GM12874 (cell line): ENCODE results near the gene FBXO7.

Source experiments
- TF ChIP-seq, protein P1 (sequence below): IDR thresholded peaks from 2 replicates; pipeline ENCODE4 v1.5.1; 2011; ENCODE audit warnings: low read depth, mild to moderate bottlenecking, control low read depth, low read length, moderate library complexity; ENCODE audit not compliant: insufficient read depth

The FBXO7 gene

DNA sequence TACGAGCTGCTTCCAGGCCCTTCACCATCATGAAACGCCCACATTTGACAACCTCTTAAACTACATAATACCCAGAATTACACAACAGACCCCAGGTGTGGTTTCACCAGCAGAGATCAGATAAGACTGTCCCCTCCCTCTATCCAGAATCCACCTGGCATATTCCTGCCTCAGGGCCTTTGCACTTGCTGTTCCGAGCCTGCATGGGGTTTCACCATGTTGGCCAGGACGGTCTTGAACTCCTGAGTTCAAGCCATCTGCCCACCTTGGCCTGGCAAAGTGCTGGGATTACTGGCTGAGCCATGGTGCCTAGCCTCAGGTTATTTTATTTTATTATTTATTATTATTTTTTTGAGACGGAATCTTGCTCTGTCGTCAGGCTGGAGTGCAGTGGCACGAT, 73.4 kb downstream of the FBXO7 start:
- TF ChIP-seq, protein P1, sequence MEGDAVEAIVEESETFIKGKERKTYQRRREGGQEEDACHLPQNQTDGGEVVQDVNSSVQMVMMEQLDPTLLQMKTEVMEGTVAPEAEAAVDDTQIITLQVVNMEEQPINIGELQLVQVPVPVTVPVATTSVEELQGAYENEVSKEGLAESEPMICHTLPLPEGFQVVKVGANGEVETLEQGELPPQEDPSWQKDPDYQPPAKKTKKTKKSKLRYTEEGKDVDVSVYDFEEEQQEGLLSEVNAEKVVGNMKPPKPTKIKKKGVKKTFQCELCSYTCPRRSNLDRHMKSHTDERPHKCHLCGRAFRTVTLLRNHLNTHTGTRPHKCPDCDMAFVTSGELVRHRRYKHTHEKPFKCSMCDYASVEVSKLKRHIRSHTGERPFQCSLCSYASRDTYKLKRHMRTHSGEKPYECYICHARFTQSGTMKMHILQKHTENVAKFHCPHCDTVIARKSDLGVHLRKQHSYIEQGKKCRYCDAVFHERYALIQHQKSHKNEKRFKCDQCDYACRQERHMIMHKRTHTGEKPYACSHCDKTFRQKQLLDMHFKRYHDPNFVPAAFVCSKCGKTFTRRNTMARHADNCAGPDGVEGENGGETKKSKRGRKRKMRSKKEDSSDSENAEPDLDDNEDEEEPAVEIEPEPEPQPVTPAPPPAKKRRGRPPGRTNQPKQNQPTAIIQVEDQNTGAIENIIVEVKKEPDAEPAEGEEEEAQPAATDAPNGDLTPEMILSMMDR, result no peak
